Activated CD8-positive, alpha-beta memory T cell treated with anti-CD3 and anti-CD28 coated beads, Interleukin-2, amount 50 U/mL, for 48 hours (primary cell): ENCODE results near the gene RPS2.
A peak's percentile ranks its signal among the peaks of the same experiment; 100 is the strongest.
"Not testable (repeated sequence)": the region's sequence is repeated elsewhere in the genome, so short reads cannot be mapped to it uniquely, and the experiment has no call there.

Source experiments
- DNase-seq: peaks from one replicate; pipeline ENCODE4 v3.0.0-alpha.2; 2020

The RPS2 gene

DNA sequence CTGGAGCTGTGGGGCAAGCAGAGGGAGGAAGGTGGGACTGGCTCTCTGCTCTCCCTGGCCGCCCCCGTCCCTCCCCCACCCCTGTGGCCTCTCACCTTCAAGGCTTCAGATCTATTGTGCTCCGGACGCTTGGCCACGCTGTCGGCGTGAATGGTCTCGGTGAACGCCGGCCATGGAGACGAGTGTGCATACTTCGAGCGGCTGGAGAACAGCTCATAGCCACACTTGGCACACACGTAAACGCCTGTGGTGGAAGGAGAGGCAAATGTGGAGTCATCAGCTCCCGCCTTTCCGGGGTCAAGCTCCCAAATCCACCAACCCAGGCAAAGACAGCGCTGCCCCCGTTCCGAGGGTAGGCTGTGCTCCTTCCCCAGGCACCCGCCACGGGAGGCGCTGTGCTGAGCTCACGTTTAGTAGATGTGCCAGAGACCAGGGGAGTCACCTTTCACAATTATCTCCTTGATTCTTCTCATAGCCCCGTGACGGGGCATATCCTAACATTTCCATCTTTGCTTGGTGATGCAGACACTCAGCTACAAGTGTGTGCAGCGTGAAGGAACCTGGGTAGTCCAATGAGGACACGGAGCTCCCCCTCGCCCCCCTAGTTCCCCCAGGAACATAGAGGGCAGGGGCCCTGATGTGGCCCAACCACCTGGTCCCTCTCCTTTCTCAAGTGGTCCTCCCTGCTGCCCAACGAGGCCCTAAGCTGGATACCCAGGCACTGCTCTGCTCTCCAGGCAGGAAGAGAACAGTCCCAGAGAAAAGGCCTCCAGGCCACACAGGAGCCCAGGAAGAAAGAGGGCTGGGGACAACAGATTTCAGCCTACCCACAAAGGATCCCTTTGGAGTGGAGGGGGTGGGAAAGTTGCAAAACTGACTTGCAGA lies 23.2 kb downstream of the RPS2 start:
- DNase-seq, result no peak

DNA sequence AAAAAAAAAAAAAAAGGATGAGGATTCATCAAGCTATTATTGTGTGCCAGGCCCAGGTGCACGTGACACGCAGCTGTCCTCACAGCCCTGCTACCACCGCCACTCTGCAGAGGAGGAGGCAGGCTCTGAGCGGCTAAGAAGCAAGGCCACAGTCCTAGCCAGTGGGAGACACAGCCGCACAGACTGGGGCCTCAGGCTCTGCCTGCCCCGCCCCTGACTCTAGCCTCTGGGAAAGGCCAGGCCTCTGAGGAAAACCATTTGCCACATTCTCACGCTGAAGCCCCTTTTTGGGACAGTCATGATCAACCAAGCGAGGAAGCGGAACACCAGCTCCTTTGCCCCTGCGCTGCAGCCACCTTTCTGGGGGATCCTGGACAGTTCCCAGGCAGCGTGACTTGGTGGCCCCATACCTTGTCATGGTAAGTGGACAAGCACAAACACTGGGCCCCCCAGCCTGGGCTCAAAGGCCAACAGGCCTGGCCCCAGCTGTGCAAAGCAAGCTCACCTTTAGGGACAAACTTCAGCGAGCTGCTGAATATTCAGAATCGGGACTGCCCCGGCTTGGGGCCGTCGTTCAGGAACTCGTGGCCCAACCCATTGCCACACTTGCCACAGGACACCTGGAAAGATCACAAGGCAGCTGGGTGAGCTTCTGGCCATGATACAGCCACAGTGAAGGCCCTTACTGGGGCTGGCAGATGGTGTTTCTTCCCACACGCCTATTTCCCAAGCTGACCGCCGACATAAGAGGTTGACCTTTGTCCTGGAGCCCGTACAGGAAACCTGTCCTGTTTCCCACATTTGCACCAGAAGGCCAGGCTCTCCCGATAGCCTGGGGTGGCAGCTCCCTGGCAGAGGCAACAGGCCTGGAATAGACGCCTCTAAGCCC lies 24.1 kb downstream of the RPS2 start:
- DNase-seq, result no peak

DNA sequence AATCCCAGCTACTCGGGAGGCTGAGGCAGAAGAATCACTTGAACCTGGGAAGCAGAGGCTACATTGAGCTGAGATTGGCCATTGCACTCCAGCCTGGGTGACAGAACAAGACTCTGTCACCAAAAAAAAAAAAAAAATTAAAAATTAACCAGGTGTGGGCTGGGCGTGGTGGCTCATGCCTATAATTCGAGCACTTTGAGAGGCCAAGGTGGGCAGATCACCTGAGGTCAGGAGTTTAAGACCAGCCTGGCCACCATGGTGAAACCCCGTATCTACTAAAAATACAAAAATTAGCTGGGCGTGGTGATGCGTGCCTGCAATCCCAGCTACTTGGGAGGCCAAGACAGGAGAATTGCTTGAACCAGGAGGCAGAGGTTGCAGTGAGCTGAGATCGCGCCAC lies 24.8 kb downstream of the RPS2 start:
- DNase-seq, result not testable (repeated sequence)

DNA sequence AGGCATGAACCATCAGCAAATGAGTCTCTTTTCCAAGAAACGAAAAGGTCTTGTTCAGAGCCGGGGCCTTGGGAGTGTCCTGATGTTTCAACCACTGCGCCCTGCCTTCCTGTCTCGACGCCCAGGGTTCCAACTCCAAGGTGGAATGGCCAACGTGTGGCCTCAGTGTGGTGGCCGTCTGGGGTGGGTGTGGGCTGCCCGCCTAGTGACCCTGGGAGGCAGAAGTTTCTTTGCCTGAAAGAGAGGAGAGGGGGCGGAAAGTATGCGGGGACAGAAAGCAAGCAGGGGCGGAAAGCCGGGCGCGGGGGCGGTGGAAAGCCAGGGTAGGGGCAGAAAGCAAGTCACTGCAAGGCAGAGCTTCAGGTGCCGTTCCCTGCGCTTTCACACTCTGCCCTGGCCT lies 25.7 kb downstream of the RPS2 start:
- no peak for DNase-seq

DNA sequence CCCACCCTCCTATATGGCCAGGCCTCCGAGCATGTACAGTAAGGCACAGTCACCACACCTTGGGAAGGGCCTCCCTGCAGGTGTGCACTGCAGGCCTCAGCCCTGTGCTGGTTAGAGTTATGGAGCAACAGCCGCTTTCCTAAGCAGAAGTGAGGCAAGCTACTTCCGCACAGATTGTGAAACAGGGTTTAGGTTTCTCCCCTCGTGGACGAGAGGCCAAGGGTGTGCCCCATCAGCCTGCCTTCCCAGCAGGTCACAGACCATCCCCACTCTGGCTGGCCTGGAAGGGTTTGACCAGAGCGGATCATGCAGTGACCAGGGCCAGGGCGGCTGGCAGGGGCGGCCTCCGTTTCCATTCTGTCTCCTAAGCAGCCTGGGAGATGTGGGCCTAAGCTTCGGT lies 26.3 kb downstream of the RPS2 start:
- DNase-seq, result no peak

DNA sequence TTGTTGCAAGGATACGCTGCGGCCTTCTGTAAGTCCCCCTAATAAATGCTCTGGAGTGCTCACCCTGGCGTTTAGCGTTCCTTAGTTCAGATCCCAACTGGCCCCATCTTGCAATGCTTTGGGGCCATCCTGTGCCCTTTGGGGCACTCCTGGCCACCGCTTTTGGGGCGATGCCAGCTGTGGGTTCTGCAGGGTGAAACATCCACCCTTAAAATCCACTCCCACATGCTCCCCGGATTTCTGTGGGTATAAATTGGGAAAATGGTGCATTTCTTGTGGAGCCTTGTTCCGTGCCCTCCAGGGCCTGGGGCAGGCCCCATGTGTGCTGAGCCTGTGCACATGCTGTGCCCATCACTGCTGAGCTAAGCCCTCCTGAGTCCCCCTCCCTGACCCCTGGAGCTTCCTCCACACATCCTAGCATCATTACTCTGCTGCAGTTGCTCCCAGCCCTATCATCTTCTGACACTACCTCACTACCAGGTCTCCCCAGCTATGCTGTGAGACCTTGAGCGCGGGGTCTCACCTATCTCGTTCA lies 27.6 kb downstream of the RPS2 start:
- no peak for DNase-seq

DNA sequence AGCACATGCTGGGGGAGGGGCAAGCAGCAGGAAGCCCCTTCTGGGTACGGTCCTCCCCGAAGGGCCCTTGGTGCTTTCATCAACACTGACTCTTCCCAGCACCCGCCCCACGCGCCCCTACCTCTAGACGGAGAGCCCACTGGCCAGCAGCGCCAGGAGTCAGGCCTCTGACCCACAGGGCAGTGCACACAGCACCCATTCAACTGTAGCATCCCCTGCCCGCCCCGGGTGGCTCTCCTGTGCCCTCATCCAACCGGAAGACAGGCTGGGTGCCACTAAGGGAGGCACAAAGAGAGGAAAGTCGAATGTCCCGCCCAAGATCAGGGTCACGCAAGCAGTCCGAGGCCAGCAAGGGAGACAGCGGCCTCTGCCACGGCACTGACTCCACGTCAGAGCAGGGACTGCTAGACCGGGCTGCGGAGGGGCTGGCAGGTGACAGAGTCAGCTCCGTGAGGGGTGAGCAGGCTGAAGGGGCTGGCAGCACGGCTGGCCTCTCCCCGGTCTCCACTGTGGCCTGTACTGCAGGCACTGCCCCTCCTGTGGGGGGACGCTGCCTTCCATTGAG lies 31.4 kb downstream of the RPS2 start:
- DNase-seq, result no peak

DNA sequence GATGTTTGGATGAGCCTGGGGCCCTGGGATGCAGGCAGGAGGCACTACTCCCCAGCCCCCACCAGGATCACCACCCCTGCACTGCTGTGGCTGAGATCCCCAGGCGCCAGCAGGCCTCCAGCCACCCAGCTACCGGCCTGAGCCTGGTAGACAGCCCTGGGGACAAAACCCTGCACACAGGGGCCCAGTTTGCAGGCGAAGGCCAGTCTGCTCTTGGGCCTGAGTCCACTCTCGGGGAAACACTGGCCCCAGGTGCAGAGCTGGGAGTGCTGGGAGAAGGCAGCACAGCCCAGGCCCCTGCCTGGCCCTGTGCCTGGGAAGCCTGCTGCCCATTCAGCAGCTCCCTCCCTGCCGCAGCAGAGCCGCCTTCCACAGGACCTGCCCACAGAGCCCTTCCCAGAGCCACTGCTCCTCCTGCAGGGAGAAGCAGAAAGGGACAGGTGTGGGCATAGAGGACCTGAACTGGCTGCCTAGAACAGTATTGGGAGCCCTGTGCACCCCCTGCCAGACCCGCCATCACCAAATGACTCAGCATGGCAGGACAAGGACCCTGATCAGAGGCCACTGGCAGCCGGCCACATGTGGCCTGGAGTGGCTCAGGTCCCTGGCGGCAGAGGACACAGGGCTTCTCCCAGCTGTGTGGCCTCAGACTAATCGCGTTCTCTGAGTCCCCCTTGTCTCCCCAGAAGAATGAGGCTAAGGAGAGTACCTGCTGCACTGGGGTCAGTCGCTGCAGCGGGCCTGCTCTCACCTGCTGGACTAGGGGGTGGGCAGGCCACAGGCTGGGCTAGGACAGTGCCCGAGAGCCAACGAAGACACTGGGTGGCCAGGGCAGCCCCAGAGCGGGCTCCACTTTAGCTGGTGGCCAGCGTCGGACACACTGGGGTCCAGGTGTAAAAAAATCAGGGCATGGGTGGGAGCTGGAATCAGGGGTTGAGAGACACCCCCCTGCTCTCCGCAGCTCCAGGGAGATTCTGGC lies 32.3 kb downstream of the RPS2 start:
- no peak for DNase-seq

DNA sequence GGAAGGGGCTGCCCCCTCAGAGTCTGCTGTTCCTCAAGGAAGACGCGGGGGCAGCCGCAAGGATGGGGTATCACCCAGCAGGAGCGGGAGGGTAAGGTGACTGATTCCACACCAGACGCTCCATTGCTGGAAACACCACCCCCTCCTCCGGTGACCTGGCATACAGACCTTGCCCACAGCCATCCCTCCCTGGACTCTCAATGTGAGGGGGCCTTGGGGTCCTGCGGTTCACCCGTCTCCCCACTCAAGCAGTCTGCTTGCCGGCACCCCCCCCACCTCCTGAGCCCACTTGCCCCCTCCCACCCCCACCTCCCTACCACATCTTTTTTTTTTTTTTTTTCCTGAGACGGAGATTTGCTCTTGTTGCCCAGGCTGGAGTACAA lies 34.3 kb downstream of the RPS2 start:
- DNase-seq, result no peak

DNA sequence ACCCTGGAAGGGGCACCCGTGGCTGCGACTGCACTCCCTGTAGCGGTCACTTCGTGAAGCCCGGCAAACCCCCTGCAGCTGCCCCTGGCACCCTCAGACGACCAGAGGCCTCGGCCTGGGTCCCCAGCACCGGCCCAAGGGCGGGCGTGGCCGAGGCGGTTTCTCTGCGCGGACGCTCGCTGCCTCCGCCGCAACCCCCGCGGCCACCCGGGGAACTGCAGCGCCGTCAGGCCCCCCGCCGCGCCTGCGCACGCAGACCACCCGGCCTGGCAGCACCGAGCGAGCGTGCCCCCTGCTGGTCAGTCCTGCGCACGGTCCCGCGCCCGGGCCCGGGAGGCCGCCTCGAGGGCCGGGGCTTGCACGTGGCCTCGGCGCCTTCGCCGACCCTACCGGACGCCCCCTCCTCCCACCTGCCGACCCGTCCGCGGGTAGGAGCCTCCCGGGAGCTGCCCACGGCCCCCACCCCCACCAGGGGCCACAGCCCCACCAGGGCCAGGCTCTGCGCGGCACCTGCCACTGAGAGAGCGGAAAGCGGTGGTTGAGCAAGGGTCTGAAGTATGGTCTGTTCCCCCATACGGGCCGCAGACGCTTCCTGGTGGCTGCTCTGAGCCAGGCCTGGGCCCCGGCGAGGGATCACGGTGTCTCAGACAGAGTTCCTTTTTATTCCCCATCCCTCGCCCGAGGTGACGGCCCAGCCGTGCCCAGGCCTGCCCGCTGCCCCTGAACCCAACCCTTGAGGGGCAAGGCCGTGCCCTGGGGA lies 34.9 kb downstream of the RPS2 start:
- DNase-seq, result peak; percentile 99

DNA sequence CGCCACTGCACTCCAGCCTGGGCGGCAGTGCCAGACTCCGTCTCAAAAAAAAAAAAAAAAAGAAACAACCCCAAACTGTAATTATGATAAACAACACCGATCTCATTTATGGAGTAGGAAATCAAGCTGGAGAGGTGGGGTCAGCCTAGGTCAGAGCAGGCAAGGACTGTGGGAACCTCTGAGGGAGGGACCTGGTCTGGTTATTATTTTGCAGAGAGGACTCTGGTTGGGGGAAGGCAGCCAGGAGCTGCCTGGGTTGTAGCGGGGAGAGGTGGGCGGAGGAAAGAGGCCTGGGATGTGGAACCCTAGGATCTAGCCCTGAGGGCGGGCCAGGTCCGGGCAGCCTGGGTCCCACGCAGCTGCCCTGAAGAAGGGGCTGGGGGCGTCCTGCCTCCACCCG lies 35.5 kb downstream of the RPS2 start:
- DNase-seq, result no peak

DNA sequence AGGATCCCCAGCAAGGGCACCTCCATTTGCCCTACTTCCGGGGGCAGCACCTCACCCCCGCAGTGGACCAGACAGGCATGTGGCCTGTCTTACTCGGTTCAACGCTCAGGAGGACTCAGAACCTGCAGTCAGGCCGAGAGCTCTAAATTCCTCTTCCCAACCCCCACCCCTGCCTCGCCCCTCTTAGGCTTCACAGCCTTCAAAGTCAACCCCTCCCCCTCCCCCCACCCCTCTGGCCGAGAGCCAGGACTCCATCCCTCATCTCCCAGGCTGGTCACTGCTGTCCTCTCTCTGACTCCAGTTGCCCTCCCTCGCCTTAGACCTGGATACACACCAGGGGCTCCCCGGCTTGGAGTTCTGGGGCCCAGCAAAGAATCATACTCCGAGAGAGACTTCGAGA lies 38.4 kb downstream of the RPS2 start:
- DNase-seq, result no peak

DNA sequence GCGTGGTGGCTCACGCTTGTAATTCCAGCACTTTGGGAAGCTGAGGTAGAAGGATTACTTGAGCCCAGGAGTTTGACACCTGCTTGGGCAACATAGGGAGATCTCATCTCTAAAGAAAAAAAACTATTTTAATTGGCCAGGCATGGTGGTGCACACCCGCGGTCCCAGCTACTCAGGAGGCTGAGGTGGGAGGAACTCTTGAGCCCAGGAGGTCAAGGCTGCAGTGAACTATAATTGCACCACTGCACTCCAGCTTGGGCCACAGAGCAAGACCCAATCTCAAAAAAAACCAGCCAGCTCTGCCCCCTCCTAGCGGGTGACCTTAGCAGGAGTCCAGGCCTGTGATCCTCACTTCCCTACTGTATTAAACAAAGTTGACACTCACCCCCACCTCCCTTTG lies 40.5 kb downstream of the RPS2 start:
- no peak for DNase-seq

DNA sequence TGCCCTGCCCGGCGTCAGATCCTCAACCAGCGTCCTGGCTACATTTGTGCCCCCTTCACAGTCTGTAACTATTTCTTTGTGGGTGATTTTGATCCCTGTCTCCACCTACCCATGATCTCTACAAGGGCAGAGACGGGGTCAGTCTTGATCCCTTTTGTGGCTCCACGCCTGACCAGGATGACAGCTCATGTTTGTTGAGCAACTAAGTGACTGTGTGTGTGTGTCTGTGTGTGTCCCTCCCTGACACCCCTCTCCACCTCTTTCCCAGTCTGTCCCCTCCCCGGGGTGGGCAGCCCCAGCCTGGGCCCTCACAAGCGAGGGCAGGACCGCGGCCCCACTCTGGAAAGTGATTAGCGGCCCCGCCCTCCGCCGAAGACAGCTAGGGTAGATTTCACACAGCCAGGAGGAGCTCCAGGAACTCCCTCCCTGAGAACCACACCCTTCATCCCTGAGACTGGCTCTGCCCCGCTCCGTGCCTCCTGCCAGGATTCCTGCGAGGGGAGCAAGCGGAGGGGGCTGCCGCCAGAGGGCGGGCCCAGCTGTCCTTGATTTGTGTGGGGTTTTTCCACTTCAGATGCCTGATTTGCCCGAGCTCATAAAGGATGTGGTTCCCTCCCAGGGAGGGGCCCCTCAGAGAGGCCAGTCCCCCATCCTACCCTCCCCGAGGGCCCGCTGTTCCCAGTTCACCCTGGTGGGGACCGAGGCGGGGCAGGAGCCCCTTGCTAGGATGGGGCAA lies 41.2 kb downstream of the RPS2 start:
- DNase-seq, result no peak

DNA sequence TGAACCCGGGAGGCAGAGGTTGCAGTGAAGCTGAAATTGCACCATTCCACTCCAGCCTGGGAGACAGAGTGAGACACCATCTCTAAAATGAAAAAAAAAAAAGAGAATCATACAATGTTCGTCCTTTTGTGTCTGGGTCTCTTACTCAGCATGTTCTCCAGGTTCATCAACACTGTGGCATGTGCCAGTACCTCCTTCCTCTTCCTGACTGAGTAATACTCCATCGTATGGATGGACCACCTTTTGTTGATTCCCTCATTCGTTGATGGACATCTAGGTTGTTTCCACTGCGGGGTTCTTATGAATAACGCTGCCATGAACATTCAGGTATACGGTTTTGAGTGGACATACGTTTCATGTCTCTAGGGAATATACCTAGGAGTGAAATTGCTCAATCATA lies 42.3 kb downstream of the RPS2 start:
- no peak for DNase-seq

DNA sequence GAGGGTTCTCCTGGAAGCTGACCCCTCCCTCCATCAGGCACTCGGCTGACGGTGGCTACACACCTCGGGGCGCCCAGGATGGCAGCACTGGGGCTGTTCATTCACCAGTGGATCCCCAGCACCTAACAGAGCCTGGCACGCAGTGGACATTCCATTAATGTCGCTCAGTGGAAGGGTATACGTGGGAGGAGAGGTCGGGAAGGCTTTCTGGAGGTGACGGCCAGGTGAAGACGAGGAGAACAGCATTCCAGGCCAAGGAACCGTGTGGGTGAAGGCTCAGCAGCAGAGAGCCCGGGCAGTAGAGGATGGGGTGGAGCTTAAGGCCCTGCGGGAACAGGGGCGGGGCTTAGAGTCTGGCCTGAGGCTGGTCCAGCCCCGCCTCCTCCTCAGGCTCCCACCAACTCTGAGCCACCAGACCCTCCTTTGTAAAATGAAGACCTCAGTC lies 43.9 kb downstream of the RPS2 start:
- DNase-seq, result no peak

DNA sequence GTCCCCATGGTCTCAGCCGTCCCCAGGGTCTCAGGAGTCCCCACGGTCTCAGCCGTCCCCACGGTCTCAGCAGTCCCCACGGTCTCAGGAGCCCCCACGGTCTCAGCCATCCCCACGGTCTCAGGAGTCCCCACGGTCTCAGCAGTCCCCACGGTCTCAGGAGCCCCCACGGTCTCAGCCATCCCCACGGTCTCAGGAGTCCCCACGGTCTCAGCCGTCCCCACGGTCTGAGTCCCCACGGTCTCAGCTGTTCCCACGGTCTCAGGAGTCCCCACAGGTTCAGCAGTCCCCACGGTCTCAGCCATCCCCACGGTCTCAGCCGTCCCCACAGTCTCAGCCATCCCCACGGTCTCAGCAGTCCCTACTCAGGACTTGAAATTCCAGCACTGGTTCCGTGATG lies 44.5 kb downstream of the RPS2 start:
- DNase-seq, result not testable (repeated sequence)

DNA sequence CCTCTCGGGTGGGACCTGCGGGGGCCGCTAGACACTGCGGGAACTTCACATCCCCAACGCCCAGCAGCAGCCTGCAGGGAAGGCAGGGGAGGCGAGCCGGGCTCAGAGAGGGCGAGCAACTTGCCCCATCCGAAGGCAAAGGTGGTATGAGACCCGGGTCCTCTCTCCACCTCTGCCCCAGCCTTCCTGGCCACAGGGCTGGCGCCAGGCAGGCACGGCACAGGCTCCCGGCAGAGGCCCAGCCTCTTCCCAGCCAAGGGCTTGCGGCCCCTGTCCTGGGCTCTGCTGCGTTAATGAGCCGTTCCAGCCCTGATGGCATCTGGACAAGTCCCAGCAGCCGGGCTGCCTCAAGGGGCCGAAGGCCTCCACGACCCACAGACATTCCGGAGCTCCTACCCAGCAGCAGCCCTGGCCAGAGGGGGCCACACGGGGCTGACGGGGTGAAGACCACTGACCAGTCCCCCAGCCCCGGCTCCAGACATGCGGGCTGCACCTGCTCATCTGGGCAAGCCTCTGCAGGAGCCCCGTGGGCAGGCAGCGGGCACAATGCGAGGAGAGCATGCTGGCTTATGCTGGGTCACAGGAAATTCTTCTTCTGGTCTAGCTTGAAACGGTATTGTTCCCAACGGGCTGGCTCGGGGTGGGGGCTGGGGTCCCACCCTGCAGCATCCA lies 45.2 kb downstream of the RPS2 start:
- no peak for DNase-seq

DNA sequence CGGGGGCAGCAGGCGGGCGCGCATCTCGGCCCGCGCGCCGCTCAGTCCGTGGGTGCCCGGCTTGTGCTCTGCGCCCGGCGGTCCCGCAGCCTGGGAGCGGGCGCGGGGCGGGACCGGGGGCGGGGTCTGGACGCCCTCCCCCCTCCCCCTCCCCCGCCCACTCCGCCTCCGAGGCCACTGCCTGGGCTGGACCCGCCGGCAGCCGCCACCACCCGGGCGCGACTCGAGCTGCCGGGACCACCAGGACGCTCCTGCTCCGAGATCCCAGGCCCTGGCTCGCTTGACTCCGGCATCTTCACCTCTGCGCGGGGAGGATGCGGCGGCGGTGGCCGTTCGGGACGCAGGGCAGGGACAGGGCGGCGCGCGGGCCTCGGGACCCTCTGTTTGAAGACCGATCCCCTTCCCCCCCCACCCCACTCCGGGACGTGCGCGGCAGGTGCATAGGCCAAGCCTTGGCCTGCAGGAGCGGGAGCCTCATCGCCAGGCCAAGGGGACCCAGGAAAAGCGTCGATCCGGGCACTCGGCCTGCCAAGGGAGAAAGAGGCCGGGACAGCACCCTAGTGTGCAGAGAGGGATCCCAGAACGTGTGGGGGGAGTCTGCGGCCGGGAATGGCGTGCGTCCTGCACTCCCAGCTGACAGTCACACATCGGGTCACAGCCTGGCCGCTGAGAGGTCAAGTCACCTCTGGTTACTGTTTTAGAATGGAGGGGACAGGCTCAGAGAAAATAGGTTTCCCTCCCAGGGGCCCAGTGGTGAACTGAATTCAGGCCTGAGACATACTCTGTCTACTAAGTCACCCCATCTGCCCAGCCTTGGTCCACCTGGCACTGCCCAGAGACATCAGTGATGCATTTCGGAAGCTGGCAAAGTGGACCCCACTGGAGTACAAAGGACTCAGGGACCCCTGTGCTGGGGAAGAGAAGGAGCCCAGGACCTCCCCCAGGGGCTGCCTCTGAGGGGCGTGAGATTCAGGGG lies 46.0 kb downstream of the RPS2 start, which contains the start of gene HS3ST6:
Gene HS3ST6 (minus strand): TSS at position 65 of the 976 bp plus-strand sequence. CDS start 92 bp downstream, outside the sequence.
- DNase-seq, result no peak
